ENCODE data around the gene MINDY4B.

The MINDY4B gene

DNA sequence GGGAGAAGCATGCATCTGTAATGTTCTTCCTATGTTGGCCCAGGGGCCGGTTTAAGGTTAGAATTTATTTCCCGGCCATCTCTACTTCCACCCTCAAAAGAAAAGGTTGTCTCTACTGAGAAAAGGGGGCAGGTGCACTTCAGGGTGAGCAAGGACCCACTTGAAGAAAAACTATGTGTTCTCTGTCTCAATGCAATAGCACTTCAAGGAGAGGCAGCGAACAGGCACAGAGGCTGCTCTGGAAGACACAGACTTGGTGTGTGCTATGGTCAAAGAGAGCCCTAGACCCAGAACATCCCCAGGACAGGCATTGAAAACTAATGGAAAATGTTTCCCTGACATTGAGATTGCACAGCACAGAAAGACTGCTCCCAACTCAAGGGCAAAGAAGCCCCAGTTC, 7.6 kb downstream of the MINDY4B start:
- Mint-ChIP-seq H3K36me3 (ENCODE audit: low read depth) (no peaks in the 10 kb centered on the region), H3K27me3 (ENCODE audit: low read depth, poor library complexity) (peaks cover 5% of the 10 kb centered on the region), H3K27ac (no peak overlapping the region), H3K4me1 (peaks cover 4% of the 10 kb centered on the region), H3K9me3 (no peaks in the 10 kb centered on the region), H3K4me3 (no peak overlapping the region)
- DNase-seq, result no peak
- TF ChIP-seq, protein P1, sequence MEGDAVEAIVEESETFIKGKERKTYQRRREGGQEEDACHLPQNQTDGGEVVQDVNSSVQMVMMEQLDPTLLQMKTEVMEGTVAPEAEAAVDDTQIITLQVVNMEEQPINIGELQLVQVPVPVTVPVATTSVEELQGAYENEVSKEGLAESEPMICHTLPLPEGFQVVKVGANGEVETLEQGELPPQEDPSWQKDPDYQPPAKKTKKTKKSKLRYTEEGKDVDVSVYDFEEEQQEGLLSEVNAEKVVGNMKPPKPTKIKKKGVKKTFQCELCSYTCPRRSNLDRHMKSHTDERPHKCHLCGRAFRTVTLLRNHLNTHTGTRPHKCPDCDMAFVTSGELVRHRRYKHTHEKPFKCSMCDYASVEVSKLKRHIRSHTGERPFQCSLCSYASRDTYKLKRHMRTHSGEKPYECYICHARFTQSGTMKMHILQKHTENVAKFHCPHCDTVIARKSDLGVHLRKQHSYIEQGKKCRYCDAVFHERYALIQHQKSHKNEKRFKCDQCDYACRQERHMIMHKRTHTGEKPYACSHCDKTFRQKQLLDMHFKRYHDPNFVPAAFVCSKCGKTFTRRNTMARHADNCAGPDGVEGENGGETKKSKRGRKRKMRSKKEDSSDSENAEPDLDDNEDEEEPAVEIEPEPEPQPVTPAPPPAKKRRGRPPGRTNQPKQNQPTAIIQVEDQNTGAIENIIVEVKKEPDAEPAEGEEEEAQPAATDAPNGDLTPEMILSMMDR (IDR thresholded peaks at IDR 0.05), result no peak

DNA sequence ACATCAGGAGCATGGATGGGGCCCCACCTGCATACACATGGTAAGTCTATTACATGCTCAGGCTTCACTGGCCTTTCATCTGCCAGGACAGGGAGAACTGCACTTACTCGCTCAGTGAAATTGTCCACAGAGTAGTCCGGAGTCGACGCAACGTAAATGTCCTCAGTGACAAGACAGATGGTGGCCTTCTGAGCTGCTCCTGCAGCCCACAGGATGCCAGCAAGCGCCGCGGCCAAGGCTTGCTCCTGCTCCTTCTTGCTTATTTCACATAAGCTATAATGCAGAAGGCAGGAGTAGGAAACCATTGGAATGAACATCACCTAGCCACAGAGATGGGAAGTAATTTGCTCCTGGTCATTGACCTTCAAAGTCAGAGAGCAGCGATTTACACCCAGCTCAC, 14.4 kb downstream of the MINDY4B start:
- Mint-ChIP-seq H3K27me3 (ENCODE audit: low read depth, poor library complexity) (peaks cover 5% of the 10 kb centered on the region), H3K4me1 (peaks cover 24% of the 10 kb centered on the region)

DNA sequence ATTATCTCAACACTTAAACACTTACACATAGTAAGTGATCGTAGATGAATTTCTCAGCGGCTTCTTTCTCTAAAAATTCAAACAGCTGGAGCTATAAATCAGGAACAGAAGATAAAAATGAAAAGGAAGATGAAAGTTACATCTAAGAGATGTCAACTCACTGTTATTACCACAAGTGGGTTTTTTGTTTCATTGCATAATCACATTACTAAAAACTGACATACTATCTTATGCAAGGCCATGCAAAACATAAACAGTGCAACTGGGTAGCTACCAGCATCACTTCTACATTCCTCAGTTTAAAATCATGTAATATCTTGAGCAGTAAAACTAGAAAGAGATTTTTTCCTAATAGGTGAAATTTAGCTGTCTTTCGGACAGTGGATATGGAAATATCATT, 14.9 kb downstream of the MINDY4B start:
- DNase-seq, result no peak
- peaks cover 24% of the 10 kb centered on the region for H3K4me1 Mint-ChIP-seq
- H3K27ac Mint-ChIP-seq, result no peak overlapping the region

More for the DNA sequence above, 14.4 kb downstream of the MINDY4B start:
- peaks cover 23% of the 10 kb centered on the region for H3K9me3 Mint-ChIP-seq
- TF ChIP-seq, protein P1 (IDR thresholded peaks at IDR 0.05), result no peak
- no peak overlapping the region for H3K4me3 Mint-ChIP-seq
- DNase-seq, result no peak
- no peak overlapping the region for H3K27ac Mint-ChIP-seq
- H3K36me3 Mint-ChIP-seq (ENCODE audit: low read depth), result peaks cover 7% of the 10 kb centered on the region

DNA sequence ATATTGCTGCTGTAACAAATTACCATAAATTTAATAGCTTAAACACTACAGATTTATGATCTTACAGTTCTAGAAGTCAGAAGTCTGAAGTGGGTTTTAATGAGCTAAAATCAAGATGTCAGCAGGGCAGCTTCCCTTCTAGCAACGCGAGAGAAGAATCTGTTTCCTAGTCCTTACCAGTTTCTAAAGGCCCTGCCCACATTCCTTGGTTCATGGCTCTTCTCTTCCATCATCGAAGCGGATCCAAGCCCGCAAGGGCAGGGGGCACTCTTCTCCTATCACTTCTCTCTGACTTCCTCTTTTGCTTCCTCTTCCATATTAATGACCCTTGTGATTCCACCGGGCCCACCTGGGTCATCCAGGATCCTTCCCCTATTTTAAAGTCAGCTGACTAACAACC, 16.1 kb downstream of the MINDY4B start:
- Mint-ChIP-seq H3K4me1 (peaks cover 26% of the 10 kb centered on the region), H3K27ac (no peak overlapping the region), H3K4me3 (no peak overlapping the region), H3K27me3 (ENCODE audit: low read depth, poor library complexity) (peaks cover 5% of the 10 kb centered on the region), H3K36me3 (ENCODE audit: low read depth) (peaks cover 7% of the 10 kb centered on the region), H3K9me3 (peaks cover 26% of the 10 kb centered on the region)
- TF ChIP-seq, protein P1 (IDR thresholded peaks at IDR 0.05), result no peak
- no peak for DNase-seq

More for the DNA sequence above, 14.9 kb downstream of the MINDY4B start:
- Mint-ChIP-seq H3K9me3 (peaks cover 26% of the 10 kb centered on the region), H3K36me3 (ENCODE audit: low read depth) (peaks cover 7% of the 10 kb centered on the region), H3K27me3 (ENCODE audit: low read depth, poor library complexity) (peaks cover 5% of the 10 kb centered on the region), H3K4me3 (no peak overlapping the region)
- TF ChIP-seq, protein P1 (IDR thresholded peaks at IDR 0.05), result no peak

DNA sequence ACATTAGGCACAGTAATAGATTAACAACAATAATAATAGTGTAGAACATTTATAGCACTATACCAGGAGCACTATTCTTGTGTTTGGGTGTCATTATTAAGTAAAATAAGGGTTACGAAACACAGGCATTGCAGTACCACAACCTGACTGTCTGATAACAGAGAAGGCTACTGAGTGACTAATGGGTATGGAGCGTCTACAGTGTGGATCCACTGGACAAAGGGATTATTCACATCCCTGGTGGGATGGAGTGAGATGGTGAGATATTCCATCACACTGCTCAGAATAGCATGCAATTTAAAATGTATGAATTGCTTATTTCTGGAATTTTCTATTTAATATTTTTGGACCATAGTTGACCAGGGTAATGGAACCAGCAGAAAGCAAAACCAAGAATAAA, 18.2 kb downstream of the MINDY4B start:
- H3K27me3 Mint-ChIP-seq (ENCODE audit: low read depth, poor library complexity), result peaks cover 5% of the 10 kb centered on the region

DNA sequence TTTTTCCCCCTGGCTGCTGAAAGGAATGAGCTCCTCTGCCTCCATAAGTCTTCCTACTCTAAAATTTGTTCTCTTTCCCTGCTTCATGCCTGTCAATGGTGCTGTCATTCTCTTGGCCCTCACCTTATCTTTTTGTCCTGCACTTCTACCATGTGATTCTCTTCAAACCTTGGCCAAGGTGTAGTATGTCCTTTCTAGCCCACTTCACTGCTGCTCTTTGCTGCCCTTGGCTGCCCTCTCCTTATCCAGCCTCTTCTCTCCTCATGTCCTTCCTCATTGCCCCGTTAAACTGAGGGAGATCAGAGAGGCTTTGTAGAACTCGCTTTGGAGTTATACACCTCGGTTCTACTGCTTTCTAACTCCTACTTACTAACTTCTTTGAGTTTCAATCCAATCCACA, 19.7 kb downstream of the MINDY4B start:
- Mint-ChIP-seq H3K36me3 (ENCODE audit: low read depth) (peaks cover 7% of the 10 kb centered on the region), H3K4me1 (peaks cover 50% of the 10 kb centered on the region), H3K4me3 (no peak overlapping the region), H3K27me3 (ENCODE audit: low read depth, poor library complexity) (peaks cover 5% of the 10 kb centered on the region), H3K9me3 (peaks cover 26% of the 10 kb centered on the region), H3K27ac (no peak overlapping the region)
- TF ChIP-seq, protein P1 (IDR thresholded peaks at IDR 0.05), result no peak
- DNase-seq, result no peak

More for the DNA sequence above, 18.2 kb downstream of the MINDY4B start:
- peaks cover 43% of the 10 kb centered on the region for H3K4me1 Mint-ChIP-seq
- no peak overlapping the region for H3K27ac Mint-ChIP-seq
- TF ChIP-seq, protein P1 (IDR thresholded peaks at IDR 0.05), result no peak
- peaks cover 7% of the 10 kb centered on the region for H3K36me3 Mint-ChIP-seq (ENCODE audit: low read depth)
- DNase-seq, result no peak
- H3K9me3 Mint-ChIP-seq, result peaks cover 26% of the 10 kb centered on the region
- H3K4me3 Mint-ChIP-seq, result no peak overlapping the region
